ENCODE results near the gene SOD3.

Gene SOD3

DNA sequence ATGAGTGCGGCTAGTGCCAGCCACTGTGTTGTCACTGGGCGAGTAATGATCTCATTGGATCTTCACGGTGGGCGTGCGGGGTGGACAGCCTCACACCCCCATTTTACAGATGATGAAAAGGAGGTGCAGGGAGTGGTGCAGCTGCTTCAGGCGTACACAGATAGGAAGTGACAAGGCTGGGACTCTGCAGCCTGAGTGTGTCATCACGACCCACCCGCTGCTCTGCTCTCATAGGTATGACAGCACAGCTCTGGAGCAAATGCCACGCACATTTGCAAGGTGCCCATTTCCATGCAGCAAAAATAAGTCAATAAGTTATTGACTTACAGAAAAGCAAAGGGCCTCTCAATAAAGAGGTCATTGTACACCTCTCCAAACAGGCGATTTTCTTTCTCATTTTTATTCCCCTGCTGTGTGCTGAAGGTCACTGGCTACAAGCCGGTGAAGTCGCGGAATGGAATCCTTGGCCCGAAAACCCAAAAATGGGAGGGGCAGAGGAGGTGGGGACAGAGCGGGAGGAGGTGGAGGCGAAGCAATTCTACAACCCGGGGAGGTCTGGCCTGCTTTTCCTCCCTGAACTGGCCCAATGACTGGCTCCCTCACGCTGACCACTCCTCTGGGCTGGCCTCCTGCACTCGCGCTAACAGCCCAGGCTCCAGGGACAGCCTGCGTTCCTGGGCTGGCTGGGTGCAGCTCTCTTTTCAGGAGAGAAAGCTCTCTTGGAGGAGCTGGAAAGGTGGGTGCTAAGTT is at the start of gene SOD3:
TSS of gene SOD3 (plus strand) at position 658 of the 750 bp plus-strand sequence. CDS start 3,949 bp downstream, outside the sequence.
- peak within 1 kb of the TSS; percentile 93 for H3K27ac ChIP-seq (ENCODE audit: low read depth, low read length)
- H3K4me3 ChIP-seq (ENCODE audit: low read length): peak within 1 kb of the TSS; percentile 44
- H3K9ac ChIP-seq (ENCODE audit: low read length): peak within 1 kb of the TSS; percentile 32
- no peaks in the 10 kb centered on the region for H3K27me3 ChIP-seq (ENCODE audit: control insufficient read depth, insufficient read depth, low read length)
- H3K36me3 ChIP-seq (ENCODE audit: control insufficient read depth, insufficient read depth, low read length): no peaks in the 10 kb centered on the region
- H3K4me1 ChIP-seq (ENCODE audit: control insufficient read depth, insufficient read depth, low read length): peaks cover 18% of the 10 kb centered on the region

DNA sequence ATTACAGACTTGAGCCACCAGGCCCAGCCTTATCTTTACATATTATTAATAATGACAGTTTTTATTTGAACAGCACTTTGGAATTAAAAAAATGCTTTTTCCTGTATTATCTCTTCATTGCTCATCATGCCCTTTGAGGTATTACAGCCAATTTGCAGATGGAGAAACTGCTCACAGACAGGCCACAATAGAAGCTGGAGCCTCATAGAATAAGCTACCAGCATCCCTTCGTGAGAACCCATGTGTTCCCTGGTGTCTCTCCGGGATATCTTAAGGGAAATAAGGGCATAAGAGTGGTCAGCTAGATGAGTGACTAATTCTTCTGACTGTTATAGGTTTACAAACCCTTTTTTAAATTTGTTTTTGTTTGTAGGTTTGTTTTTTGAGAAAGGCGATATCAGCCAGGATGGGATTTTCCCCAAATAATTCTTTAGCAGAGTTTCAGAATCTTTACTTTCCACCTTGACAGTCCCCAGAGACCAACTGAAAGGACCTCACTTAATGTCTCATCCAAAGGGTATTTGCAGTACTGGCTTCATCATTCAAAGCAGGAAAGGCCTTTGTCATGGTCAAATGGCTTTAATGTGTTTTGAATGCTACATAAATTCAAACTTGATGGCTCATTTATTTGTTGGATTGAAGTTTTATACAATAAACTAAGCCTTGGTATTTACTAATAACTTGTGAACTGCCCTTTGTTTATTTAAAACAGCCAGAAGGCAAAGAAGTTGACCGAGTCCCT is 48.0 kb upstream of the SOD3 start:
- no peak overlapping the region for H3K4me3 ChIP-seq (ENCODE audit: low read length)
- H3K4me1 ChIP-seq (ENCODE audit: control insufficient read depth, insufficient read depth, low read length): peaks cover 5% of the 10 kb centered on the region
- H3K36me3 ChIP-seq (ENCODE audit: control insufficient read depth, insufficient read depth, low read length): no peaks in the 10 kb centered on the region
- H3K9ac ChIP-seq (ENCODE audit: low read length): no peak overlapping the region
- H3K27me3 ChIP-seq (ENCODE audit: control insufficient read depth, insufficient read depth, low read length): no peaks in the 10 kb centered on the region
- H3K27ac ChIP-seq (ENCODE audit: low read depth, low read length): no peak overlapping the region

GRCh38 chr4:24748023-24748422 is 47.4 kb upstream of the SOD3 start:
- no peaks in the 10 kb centered on the region for H3K27me3 ChIP-seq (ENCODE audit: control insufficient read depth, insufficient read depth, low read length)
- H3K27ac ChIP-seq (ENCODE audit: low read depth, low read length): no peak overlapping the region
- peaks cover 5% of the 10 kb centered on the region for H3K4me1 ChIP-seq (ENCODE audit: control insufficient read depth, insufficient read depth, low read length)
- H3K9ac ChIP-seq (ENCODE audit: low read length): no peak overlapping the region
- no peak overlapping the region for H3K4me3 ChIP-seq (ENCODE audit: low read length)
- no peaks in the 10 kb centered on the region for H3K36me3 ChIP-seq (ENCODE audit: control insufficient read depth, insufficient read depth, low read length)

- H3K4me1 ChIP-seq (ENCODE audit: control insufficient read depth, insufficient read depth, low read length): peaks cover 5% of the 10 kb centered on the region
- H3K27ac ChIP-seq (ENCODE audit: low read depth, low read length): no peak overlapping the region
- no peak overlapping the region for H3K9ac ChIP-seq (ENCODE audit: low read length)
- no peaks in the 10 kb centered on the region for H3K27me3 ChIP-seq (ENCODE audit: control insufficient read depth, insufficient read depth, low read length)
- no peaks in the 10 kb centered on the region for H3K36me3 ChIP-seq (ENCODE audit: control insufficient read depth, insufficient read depth, low read length)
- H3K4me3 ChIP-seq (ENCODE audit: low read length): no peak overlapping the region
Measured at GRCh38 chr4:24748758-24749350, 46.5 kb upstream of the SOD3 start.

- Histone ChIP-seq H3K4me3 (ENCODE audit: low read length) (no peak overlapping the region), H3K9ac (ENCODE audit: low read length) (no peak overlapping the region), H3K27me3 (ENCODE audit: control insufficient read depth, insufficient read depth, low read length) (no peaks in the 10 kb centered on the region), H3K27ac (ENCODE audit: low read depth, low read length) (no peak overlapping the region), H3K4me1 (ENCODE audit: control insufficient read depth, insufficient read depth, low read length) (peaks cover 3% of the 10 kb centered on the region), H3K36me3 (ENCODE audit: control insufficient read depth, insufficient read depth, low read length) (no peaks in the 10 kb centered on the region)
Measured at GRCh38 chr4:24750106-24750505, 45.3 kb upstream of the SOD3 start.

GRCh38 chr4:24751926-24752539 is 43.3 kb upstream of the SOD3 start:
- Histone ChIP-seq H3K36me3 (ENCODE audit: control insufficient read depth, insufficient read depth, low read length) (no peaks in the 10 kb centered on the region), H3K4me3 (ENCODE audit: low read length) (no peak overlapping the region), H3K27ac (ENCODE audit: low read depth, low read length) (no peak overlapping the region), H3K4me1 (ENCODE audit: control insufficient read depth, insufficient read depth, low read length) (no peaks in the 10 kb centered on the region), H3K9ac (ENCODE audit: low read length) (no peak overlapping the region), H3K27me3 (ENCODE audit: control insufficient read depth, insufficient read depth, low read length) (no peaks in the 10 kb centered on the region)

DNA sequence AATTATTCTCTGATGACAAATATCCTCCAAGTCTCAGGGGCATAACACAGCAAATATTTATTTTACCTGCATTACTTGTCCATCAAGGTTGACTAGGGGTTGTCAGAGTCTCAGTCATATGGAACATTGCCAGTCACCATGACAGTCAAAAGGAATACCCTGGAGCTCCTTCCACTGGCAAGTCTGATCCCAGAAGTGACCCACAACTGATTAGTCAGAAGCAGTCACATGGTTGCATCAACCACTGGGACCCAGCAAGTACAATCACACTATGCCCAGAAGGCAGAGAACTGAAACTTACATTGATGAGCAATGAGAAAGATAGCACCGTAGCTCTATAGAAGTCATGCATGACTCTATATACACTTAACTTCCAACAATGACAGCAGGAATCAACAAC is 41.9 kb upstream of the SOD3 start:
- Histone ChIP-seq H3K27me3 (ENCODE audit: control insufficient read depth, insufficient read depth, low read length) (no peaks in the 10 kb centered on the region), H3K27ac (ENCODE audit: low read depth, low read length) (no peak overlapping the region), H3K4me3 (ENCODE audit: low read length) (no peak overlapping the region), H3K36me3 (ENCODE audit: control insufficient read depth, insufficient read depth, low read length) (no peaks in the 10 kb centered on the region), H3K9ac (ENCODE audit: low read length) (no peak overlapping the region), H3K4me1 (ENCODE audit: control insufficient read depth, insufficient read depth, low read length) (no peaks in the 10 kb centered on the region)

DNA sequence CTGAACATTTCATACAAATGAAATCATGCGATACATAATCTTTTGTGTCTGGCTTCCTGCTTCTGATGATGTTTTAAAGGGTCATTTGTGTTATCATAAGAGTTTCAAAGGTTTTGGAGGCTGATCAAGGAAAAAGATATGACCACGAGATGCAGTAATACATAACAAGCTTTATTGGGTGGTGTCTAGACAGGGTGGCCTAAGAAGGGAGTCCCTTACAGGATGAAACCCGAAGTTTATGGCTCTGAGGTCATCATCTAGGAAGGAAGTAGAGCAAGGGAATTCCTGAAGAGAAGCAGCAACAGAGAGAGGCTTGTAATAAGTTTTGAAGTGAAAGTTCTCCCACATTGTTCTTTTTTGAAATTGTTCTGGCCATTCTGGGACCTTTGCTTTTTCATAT is 40.8 kb upstream of the SOD3 start:
- Histone ChIP-seq H3K27me3 (ENCODE audit: control insufficient read depth, insufficient read depth, low read length) (no peaks in the 10 kb centered on the region), H3K4me1 (ENCODE audit: control insufficient read depth, insufficient read depth, low read length) (no peaks in the 10 kb centered on the region), H3K27ac (ENCODE audit: low read depth, low read length) (no peak overlapping the region), H3K9ac (ENCODE audit: low read length) (no peak overlapping the region), H3K36me3 (ENCODE audit: control insufficient read depth, insufficient read depth, low read length) (no peaks in the 10 kb centered on the region), H3K4me3 (ENCODE audit: low read length) (no peak overlapping the region)

DNA sequence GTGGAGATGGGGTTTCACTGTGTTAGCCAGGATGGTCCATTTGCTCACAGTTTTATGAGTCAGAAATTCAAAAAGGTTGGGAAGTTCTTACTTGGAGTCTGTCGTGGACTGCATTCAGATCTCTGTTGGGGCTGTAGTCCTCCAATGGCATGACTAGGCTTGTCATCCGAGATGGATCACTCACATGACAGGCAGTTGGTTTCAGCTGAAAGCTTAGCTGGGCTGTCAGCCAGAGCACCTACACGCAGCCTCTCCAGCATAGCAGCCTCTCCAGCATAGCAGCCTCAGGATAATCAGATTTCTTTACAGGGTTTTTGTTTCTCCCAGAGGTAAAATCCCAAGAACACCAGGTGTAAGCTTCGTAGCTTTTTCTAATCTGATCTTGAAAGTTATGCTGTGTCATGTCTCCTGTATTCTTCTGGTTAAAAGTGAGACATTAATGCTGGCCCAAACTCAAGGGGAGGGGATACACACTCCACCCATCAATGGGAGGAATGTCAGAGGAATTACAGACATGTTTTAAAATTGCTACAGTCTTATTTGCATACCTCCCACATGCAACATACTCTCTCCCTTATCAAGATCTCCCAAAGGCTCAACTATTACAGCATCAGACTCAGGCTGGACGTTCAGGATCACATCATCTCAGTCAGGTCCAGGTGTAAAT is 31.6 kb upstream of the SOD3 start:
- H3K9ac ChIP-seq (ENCODE audit: low read length): no peak overlapping the region
- H3K36me3 ChIP-seq (ENCODE audit: control insufficient read depth, insufficient read depth, low read length): no peaks in the 10 kb centered on the region
- H3K27ac ChIP-seq (ENCODE audit: low read depth, low read length): no peak overlapping the region
- no peak overlapping the region for H3K4me3 ChIP-seq (ENCODE audit: low read length)
- H3K27me3 ChIP-seq (ENCODE audit: control insufficient read depth, insufficient read depth, low read length): no peaks in the 10 kb centered on the region
- H3K4me1 ChIP-seq (ENCODE audit: control insufficient read depth, insufficient read depth, low read length): no peaks in the 10 kb centered on the region

GRCh38 chr4:24764345-24764744 is 31.0 kb upstream of the SOD3 start:
- no peaks in the 10 kb centered on the region for H3K4me1 ChIP-seq (ENCODE audit: control insufficient read depth, insufficient read depth, low read length)
- no peaks in the 10 kb centered on the region for H3K36me3 ChIP-seq (ENCODE audit: control insufficient read depth, insufficient read depth, low read length)
- no peak overlapping the region for H3K9ac ChIP-seq (ENCODE audit: low read length)
- no peaks in the 10 kb centered on the region for H3K27me3 ChIP-seq (ENCODE audit: control insufficient read depth, insufficient read depth, low read length)
- no peak overlapping the region for H3K4me3 ChIP-seq (ENCODE audit: low read length)
- no peak overlapping the region for H3K27ac ChIP-seq (ENCODE audit: low read depth, low read length)

- no peaks in the 10 kb centered on the region for H3K27me3 ChIP-seq (ENCODE audit: control insufficient read depth, insufficient read depth, low read length)
- no peaks in the 10 kb centered on the region for H3K36me3 ChIP-seq (ENCODE audit: control insufficient read depth, insufficient read depth, low read length)
- no peak overlapping the region for H3K4me3 ChIP-seq (ENCODE audit: low read length)
- H3K4me1 ChIP-seq (ENCODE audit: control insufficient read depth, insufficient read depth, low read length): no peaks in the 10 kb centered on the region
- H3K27ac ChIP-seq (ENCODE audit: low read depth, low read length): no peak overlapping the region
- no peak overlapping the region for H3K9ac ChIP-seq (ENCODE audit: low read length)
Measured at GRCh38 chr4:24765376-24765988, 29.9 kb upstream of the SOD3 start.

GRCh38 chr4:24768006-24768405 is 27.4 kb upstream of the SOD3 start:
- H3K36me3 ChIP-seq (ENCODE audit: control insufficient read depth, insufficient read depth, low read length): no peaks in the 10 kb centered on the region
- no peak overlapping the region for H3K4me3 ChIP-seq (ENCODE audit: low read length)
- H3K27ac ChIP-seq (ENCODE audit: low read depth, low read length): no peak overlapping the region
- no peak overlapping the region for H3K9ac ChIP-seq (ENCODE audit: low read length)
- no peaks in the 10 kb centered on the region for H3K27me3 ChIP-seq (ENCODE audit: control insufficient read depth, insufficient read depth, low read length)
- H3K4me1 ChIP-seq (ENCODE audit: control insufficient read depth, insufficient read depth, low read length): peaks cover 7% of the 10 kb centered on the region
